ENCODE data around the gene CEP164. TPM values are rescaled to one million over a fixed set of nuclear protein-coding genes. Genes with fewer than 3 reads are reported as not detected.
"Not testable (repeated sequence)": the region's sequence is repeated elsewhere in the genome, so short reads cannot be mapped to it uniquely, and the experiment has no call there.

CEP164 gene
- total RNA-seq, 2 experiments from 2014 or later = 33.0 to 36.7 TPM

- no peaks in the 10 kb centered on the region for H3K27me3 ChIP-seq (ENCODE audit: control insufficient read depth in 1 of 2, insufficient read depth in 2 of 2, low read length in 2 of 2)
- no peak overlapping the region for H3K27ac ChIP-seq (ENCODE audit: low read depth in 1 of 2, low read length in 2 of 2)
- intact Hi-C loops (cut with DNase I, micrococcal nuclease) = no loop called here
- CTCF ChIA-PET = no interaction called here
- no peak overlapping the region for H3K4me3 Mint-ChIP-seq
- H3K27ac Mint-ChIP-seq = no peak overlapping the region
- H3K4me3 ChIP-seq (ENCODE audit: low read length) = no peak overlapping the region
- no peaks in the 10 kb centered on the region for H3K36me3 Mint-ChIP-seq (ENCODE audit: low read depth)
- no peaks in the 10 kb centered on the region for H3K27me3 Mint-ChIP-seq
- H3K36me3 ChIP-seq (ENCODE audit: insufficient read depth, low read length) = no peaks in the 10 kb centered on the region
- no peak for DNase-seq
- H3K4me1 ChIP-seq (ENCODE audit: insufficient read depth, low read length) = no peaks in the 10 kb centered on the region
- POLR2A ChIA-PET = no interaction called here
- no peak for ATAC-seq (ENCODE audit: poor library complexity)
- H3K4me1 Mint-ChIP-seq (ENCODE audit: low read depth) = no peaks in the 10 kb centered on the region
- TF ChIP-seq, protein P1, sequence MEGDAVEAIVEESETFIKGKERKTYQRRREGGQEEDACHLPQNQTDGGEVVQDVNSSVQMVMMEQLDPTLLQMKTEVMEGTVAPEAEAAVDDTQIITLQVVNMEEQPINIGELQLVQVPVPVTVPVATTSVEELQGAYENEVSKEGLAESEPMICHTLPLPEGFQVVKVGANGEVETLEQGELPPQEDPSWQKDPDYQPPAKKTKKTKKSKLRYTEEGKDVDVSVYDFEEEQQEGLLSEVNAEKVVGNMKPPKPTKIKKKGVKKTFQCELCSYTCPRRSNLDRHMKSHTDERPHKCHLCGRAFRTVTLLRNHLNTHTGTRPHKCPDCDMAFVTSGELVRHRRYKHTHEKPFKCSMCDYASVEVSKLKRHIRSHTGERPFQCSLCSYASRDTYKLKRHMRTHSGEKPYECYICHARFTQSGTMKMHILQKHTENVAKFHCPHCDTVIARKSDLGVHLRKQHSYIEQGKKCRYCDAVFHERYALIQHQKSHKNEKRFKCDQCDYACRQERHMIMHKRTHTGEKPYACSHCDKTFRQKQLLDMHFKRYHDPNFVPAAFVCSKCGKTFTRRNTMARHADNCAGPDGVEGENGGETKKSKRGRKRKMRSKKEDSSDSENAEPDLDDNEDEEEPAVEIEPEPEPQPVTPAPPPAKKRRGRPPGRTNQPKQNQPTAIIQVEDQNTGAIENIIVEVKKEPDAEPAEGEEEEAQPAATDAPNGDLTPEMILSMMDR (IDR thresholded peaks at IDR 0.05) = no peak
- H3K9me3 Mint-ChIP-seq = peaks cover 4% of the 10 kb centered on the region
- peaks cover 0 to 9% of the 10 kb centered on the region in 2 experiments for H3K9me3 ChIP-seq (ENCODE audit: control insufficient read depth in 1 of 2, insufficient read depth in 1 of 2, low read length in 2 of 2)
These were observed 126.9 kb downstream of the CEP164 start for GRCh38 chr11:117454564-117454917.

DNA sequence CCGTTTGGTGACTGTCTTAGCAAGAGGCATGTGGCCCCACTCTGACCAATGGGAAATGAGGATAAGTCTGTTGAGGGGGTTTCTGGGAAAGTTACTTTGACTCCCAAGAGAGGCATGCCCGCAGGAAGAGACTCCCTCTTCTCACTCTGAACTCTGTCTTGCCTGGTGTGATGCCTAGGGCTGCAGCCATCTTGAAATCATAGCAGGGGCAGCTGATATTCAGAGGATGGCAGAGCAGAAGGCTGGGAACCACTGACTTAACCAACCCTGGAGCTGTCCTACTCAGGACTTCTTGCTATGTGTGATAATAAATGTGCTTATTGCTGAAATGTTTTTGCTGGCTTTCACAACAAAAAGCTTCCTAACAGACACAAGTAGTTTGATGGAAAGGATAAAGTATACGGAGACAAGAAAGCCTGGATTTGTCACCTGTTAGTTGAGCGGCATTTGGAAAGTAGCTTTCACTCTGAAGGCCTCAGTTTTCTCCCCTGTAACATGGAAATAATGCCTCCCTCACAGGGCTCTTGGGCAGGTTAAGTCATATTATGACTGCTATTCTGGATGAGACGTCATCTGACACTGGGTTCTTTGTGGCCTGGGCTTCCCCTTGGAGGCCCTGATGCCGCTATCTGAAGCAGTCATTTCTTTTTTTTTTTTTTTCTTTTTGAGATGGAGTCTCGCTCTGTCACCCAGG is 128.5 kb downstream of the CEP164 start:
- no peak overlapping the region for H3K27ac Mint-ChIP-seq
- Histone ChIP-seq H3K4me3 (ENCODE audit: low read length) (no peak overlapping the region), H3K9me3 (ENCODE audit: control insufficient read depth in 1 of 2, insufficient read depth in 1 of 2, low read length in 2 of 2) (peaks cover 0 to 3% of the 10 kb centered on the region in 2 experiments), H3K4me1 (ENCODE audit: insufficient read depth, low read length) (no peaks in the 10 kb centered on the region), H3K27ac (ENCODE audit: low read depth in 1 of 2, low read length in 2 of 2) (no peak overlapping the region), H3K27me3 (ENCODE audit: control insufficient read depth in 1 of 2, insufficient read depth in 2 of 2, low read length in 2 of 2) (no peaks in the 10 kb centered on the region), H3K36me3 (ENCODE audit: insufficient read depth, low read length) (no peaks in the 10 kb centered on the region)
- DNase-seq (no peak), ATAC-seq (ENCODE audit: poor library complexity) (peak; percentile 29)
- peaks cover 4% of the 10 kb centered on the region for H3K9me3 Mint-ChIP-seq
- no peaks in the 10 kb centered on the region for H3K36me3 Mint-ChIP-seq (ENCODE audit: low read depth)
- H3K4me1 Mint-ChIP-seq (ENCODE audit: low read depth) = no peaks in the 10 kb centered on the region
- intact Hi-C loops (cut with DNase I, micrococcal nuclease) = no loop called here
- no peak overlapping the region for H3K4me3 Mint-ChIP-seq
- TF ChIP-seq, protein P1 (IDR thresholded peaks at IDR 0.05) = no peak
- CTCF ChIA-PET = no interaction called here
- POLR2A ChIA-PET = interaction anchor here (0.6 kb wide), 1 partner anchor 240 kb away, joined by 3 read pairs; no protein-coding TSS in a partner anchor
- no peaks in the 10 kb centered on the region for H3K27me3 Mint-ChIP-seq

DNA sequence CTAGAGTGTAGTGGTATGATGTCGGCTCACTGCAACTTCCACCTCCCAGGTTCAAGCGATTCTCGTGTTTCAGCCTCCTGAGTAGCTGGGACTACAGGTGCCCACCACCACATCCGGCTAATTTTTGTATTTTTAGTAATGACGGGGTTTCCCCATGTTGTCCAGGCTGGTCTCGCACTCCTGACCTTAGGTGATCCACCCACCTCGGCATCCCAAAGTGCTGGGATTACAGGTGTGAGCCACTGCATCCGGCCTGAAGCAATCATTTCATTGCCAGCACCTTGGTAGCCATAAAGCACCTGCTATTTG is 129.0 kb downstream of the CEP164 start:
- CTCF ChIA-PET; H3K4me1 ChIP-seq (ENCODE audit: insufficient read depth, low read length); H3K9me3 Mint-ChIP-seq; H3K36me3 Mint-ChIP-seq (ENCODE audit: low read depth); ATAC-seq (ENCODE audit: poor library complexity); intact Hi-C loops (cut with DNase I, micrococcal nuclease); H3K27ac ChIP-seq (ENCODE audit: low read depth in 1 of 2, low read length in 2 of 2); H3K9me3 ChIP-seq (ENCODE audit: control insufficient read depth in 1 of 2, insufficient read depth in 1 of 2, low read length in 2 of 2); H3K4me1 Mint-ChIP-seq (ENCODE audit: low read depth); H3K36me3 ChIP-seq (ENCODE audit: insufficient read depth, low read length); H3K27me3 ChIP-seq (ENCODE audit: control insufficient read depth in 1 of 2, insufficient read depth in 2 of 2, low read length in 2 of 2); H3K4me3 Mint-ChIP-seq; H3K27ac Mint-ChIP-seq; H3K27me3 Mint-ChIP-seq; DNase-seq; H3K4me3 ChIP-seq (ENCODE audit: low read length): not testable (repeated sequence)
- POLR2A ChIA-PET = interaction anchor here (0.6 kb wide), 1 partner anchor 241 kb away, joined by 3 read pairs; no protein-coding TSS in a partner anchor
